GM12865 (cell line): ENCODE measurements around the gene ACOXL.

Experiments
- DNase-seq: peaks from one replicate; pipeline ENCODE4 v3.0.0; 2010; ENCODE audit warnings: low read depth
- H3K4me3 ChIP-seq: 2 replicates; pipeline ENCODE4 v1.5.1; 2011; ENCODE audit warnings: mild to moderate bottlenecking, low read depth, low read length, control low read depth
- TF ChIP-seq, protein P1 (sequence below): IDR thresholded peaks from 2 replicates; pipeline ENCODE4 v1.5.1; 2011; ENCODE audit warnings: low read length, control low read depth, low read depth, inconsistent platforms; ENCODE audit not compliant: insufficient read depth; ENCODE audit errors: missing control alignments

ACOXL gene

DNA sequence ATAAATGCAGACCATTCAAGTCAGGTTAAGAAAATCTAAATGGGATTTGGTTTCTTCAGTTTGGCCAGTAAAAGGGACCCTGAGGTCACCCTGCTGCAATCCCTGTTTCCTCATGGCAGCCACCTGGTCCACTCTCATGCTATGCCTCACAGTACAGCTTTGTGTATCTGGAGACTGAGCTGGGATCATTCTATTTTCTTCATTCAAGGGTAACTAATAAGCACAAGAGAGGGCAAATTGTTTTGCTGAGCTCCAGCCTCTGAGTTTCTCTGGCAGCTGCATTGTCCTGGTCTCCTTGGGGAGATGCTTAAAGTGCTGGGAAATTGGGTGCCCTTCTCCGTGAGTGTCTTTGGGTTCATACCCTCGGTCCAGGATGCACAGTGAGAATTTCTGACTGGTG, 369.8 kb downstream of the ACOXL start:
- DNase-seq, result no peak
- TF ChIP-seq, protein P1, sequence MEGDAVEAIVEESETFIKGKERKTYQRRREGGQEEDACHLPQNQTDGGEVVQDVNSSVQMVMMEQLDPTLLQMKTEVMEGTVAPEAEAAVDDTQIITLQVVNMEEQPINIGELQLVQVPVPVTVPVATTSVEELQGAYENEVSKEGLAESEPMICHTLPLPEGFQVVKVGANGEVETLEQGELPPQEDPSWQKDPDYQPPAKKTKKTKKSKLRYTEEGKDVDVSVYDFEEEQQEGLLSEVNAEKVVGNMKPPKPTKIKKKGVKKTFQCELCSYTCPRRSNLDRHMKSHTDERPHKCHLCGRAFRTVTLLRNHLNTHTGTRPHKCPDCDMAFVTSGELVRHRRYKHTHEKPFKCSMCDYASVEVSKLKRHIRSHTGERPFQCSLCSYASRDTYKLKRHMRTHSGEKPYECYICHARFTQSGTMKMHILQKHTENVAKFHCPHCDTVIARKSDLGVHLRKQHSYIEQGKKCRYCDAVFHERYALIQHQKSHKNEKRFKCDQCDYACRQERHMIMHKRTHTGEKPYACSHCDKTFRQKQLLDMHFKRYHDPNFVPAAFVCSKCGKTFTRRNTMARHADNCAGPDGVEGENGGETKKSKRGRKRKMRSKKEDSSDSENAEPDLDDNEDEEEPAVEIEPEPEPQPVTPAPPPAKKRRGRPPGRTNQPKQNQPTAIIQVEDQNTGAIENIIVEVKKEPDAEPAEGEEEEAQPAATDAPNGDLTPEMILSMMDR, result no peak
- H3K4me3 ChIP-seq, result no peak overlapping the region

DNA sequence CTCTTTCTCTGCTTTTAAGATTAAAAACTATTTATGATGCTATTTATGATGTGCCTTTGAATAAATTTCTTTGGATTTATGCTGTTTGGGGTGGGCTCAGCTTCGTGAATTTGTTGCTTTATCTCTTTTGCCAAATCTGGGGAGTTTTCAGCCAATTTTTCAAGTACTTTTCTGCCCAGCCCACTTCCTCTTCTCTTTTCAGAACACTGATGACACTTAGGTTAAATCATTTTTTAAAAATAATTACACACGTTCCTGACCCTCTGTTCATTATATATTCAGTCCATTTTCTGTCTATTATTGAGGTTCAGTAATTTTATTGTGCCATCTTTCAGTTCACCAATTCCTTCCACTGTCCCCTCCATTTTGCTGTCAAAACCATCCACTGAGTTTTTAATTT, 373.6 kb downstream of the ACOXL start:
- DNase-seq, result no peak
- H3K4me3 ChIP-seq, result no peak overlapping the region
- TF ChIP-seq, protein P1, result no peak

DNA sequence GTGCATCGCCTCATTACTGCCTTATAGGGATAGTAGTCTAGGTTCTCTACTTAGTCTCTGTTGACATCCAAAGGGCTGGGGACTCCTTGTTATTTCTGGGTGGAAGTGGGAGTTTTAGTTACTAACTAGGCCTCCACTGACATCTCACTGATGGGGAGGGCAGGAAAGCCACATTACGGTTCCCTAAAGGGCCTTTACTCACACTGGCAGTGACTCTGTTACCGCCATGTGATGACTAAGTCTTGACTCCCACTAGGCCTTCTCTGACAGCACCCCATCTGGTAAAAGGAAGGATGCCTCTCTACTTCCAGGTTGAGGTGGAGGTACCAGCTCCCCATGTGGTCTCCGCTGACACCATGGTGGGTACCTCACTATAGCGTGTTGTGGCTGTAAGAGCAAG, 374.3 kb downstream of the ACOXL start:
- TF ChIP-seq, protein P1, result no peak
- H3K4me3 ChIP-seq, result no peak overlapping the region
- no peak for DNase-seq

DNA sequence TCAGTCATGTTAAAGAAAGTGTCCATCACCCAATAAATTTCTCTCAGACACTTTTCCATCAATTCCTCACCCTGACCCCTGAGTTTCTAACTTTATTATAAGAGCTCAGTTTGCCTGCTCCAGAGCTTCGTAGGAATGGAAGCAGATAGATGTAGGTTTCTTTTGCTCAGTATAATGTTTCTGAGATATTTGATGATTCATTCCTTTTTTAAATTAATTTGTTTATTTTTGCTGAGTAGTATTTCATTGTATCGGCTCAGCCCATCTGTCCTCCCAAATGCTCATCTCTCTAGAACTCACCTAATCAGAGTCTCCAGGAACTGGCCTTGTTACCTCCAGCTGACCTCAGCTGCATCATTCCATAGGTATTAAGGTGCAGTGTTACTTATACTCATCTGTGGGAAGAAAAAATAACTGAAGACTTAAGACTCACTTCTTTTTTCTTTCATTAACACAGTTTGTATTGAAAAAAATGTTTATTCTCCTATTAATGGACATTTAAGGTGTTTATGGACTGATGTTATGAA, 376.4 kb downstream of the ACOXL start:
- DNase-seq, result no peak
- H3K4me3 ChIP-seq, result no peak overlapping the region
- TF ChIP-seq, protein P1, result no peak

DNA sequence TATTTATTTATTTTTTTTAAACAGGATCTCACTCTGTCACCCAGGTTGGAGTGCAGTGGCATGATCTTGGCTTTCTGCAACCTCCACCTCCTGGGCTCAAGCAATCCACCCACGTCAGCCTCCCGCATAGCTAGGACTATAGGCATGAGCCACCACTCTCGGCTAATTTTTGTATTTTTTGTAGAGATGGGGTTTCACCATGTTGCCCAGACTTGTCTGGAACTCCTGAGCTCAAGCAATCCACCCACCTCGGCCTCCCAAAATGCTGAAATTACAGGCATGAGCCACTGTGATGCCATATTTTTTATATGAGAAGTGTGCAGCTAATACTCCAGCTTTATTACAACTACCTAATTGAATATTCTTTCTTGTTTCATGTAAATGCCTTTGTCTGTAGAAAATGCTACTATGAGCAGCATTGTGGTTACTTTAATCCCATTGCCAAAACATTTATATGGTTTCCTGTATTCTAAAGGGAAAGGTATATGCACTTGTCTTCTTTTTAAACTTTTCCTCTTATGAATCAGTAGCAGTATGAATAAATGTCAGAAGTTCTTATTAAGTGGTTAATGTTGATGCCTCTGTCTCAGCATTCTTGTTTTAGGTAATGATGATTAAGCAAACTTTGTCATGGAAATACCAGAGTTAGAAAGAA, 378.9 kb downstream of the ACOXL start:
- TF ChIP-seq, protein P1, result no peak
- no peak for DNase-seq
- H3K4me3 ChIP-seq, result no peak overlapping the region

DNA sequence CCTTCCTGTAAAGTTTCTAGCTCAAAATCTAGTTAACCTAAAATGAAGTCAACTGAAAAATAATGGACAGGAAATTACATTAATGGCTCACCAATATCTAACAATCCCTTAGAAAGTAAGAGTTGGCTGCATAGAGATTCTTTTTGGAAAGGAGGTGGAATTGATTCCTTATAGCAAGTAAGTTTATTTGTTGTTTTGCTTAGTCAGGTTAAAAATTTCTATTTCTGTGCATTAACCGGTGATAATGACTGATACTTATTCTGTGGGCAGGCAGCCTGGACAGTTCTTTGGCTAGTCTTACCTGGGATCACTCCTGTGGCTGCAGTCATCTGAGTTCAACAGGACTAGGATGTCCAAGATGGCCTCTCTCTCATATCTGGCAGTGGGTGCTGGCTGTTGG, 381.5 kb downstream of the ACOXL start:
- DNase-seq, result no peak
- TF ChIP-seq, protein P1, result no peak
- no peak overlapping the region for H3K4me3 ChIP-seq
